HG03097 (cell line): ENCODE results near the gene GRAMD1B.
A peak's percentile ranks its signal among the peaks of the same experiment; 100 is the strongest.

Experiments
- ATAC-seq: cut with Tn5 transposase; IDR thresholded peaks from one replicate; pipeline ENCODE4 v1.9.1; 2021; ENCODE audit not compliant: unreplicated experiment, low FRiP score

GRAMD1B gene

GRCh38 chr11:123580557-123581275 is 150.6 kb downstream of the GRAMD1B start:
- peak; percentile 71 for ATAC-seq

GRCh38 chr11:123581651-123582399 is 151.8 kb downstream of the GRAMD1B start:
- ATAC-seq, result no peak

GRCh38 chr11:123582992-123583504 is 153.0 kb downstream of the GRAMD1B start:
- ATAC-seq, result no peak

GRCh38 chr11:123584186-123584585 is 154.1 kb downstream of the GRAMD1B start:
- no peak for ATAC-seq

- no peak for ATAC-seq
Observed at GRCh38 chr11:123584737-123585136, 154.7 kb downstream of the GRAMD1B start.

GRCh38 chr11:123585206-123585605 is 155.1 kb downstream of the GRAMD1B start:
- ATAC-seq, result no peak

GRCh38 chr11:123585706-123586105 is 155.6 kb downstream of the GRAMD1B start:
- no peak for ATAC-seq

- ATAC-seq, result no peak
Observed at GRCh38 chr11:123586568-123586967, 156.5 kb downstream of the GRAMD1B start.

- ATAC-seq, result no peak
Observed at GRCh38 chr11:123587044-123587443, 157.0 kb downstream of the GRAMD1B start.

- ATAC-seq, result no peak
Observed at GRCh38 chr11:123587559-123587958, 157.5 kb downstream of the GRAMD1B start.

GRCh38 chr11:123588117-123588863 is 158.2 kb downstream of the GRAMD1B start:
- no peak for ATAC-seq

- no peak for ATAC-seq
Observed at GRCh38 chr11:123588864-123589262, 158.8 kb downstream of the GRAMD1B start.

- ATAC-seq, result no peak
Observed at GRCh38 chr11:123590296-123590912, 160.3 kb downstream of the GRAMD1B start.

- no peak for ATAC-seq
Observed at GRCh38 chr11:123593570-123593969, 163.5 kb downstream of the GRAMD1B start.

- ATAC-seq, result no peak
Observed at GRCh38 chr11:123594188-123594901, 164.3 kb downstream of the GRAMD1B start.

- ATAC-seq, result no peak
Observed at GRCh38 chr11:123594921-123595320, 164.9 kb downstream of the GRAMD1B start.

GRCh38 chr11:123597859-123598258 is 167.8 kb downstream of the GRAMD1B start:
- ATAC-seq, result no peak

GRCh38 chr11:123601136-123601535 is 171.1 kb downstream of the GRAMD1B start:
- no peak for ATAC-seq

- no peak for ATAC-seq
Observed at GRCh38 chr11:123601743-123602142, 171.7 kb downstream of the GRAMD1B start.

- no peak for ATAC-seq
Observed at GRCh38 chr11:123603666-123604065, 173.6 kb downstream of the GRAMD1B start.
